GM12891 (cell line): ENCODE measurements around the gene NAT10.
A peak's percentile ranks its signal among the peaks of the same experiment; 100 is the strongest.

Experiments
- DNase-seq: peaks from one replicate; pipeline ENCODE4 v3.0.0; 2011; ENCODE audit warnings: low spot score; ENCODE audit not compliant: insufficient read length
- FAIRE-seq: peaks from 2 replicates; lab custom pipeline; 2011; peaks lifted over from hg19 to GRCh38; lab: Jason Lieb, UNC
- PAX5 ChIP-seq: IDR thresholded peaks from 2 replicates; pipeline ENCODE4 v1.6.1; 2011; ENCODE audit warnings: low read length, moderate library complexity, mild to moderate bottlenecking; ENCODE audit not compliant: insufficient read depth, severe bottlenecking
- POLR2A ChIP-seq: IDR thresholded peaks from 2 replicates; pipeline ENCODE4 v1.6.1; 2011; ENCODE audit warnings: low read depth, low read length, control low read depth
- POLR2AphosphoS5 ChIP-seq: IDR thresholded peaks from 2 replicates; pipeline ENCODE4 v1.6.1; 2011; ENCODE audit warnings: low read depth, low read length, control low read depth
- POU2F2 ChIP-seq: IDR thresholded peaks from 2 replicates; pipeline ENCODE4 v1.6.1; 2011; ENCODE audit warnings: low read depth, mild to moderate bottlenecking, control low read depth, low read length, moderate library complexity
- SPI1 ChIP-seq: IDR thresholded peaks from 2 replicates; pipeline ENCODE4 v1.6.1; 2011; ENCODE audit warnings: low read depth, low read length, control low read depth
- TAF1 ChIP-seq: IDR thresholded peaks from 2 replicates; pipeline ENCODE4 v1.6.1; 2011; ENCODE audit warnings: low read depth, low read length, control low read depth

Gene NAT10

GRCh38 chr11:34134765-34135164 is 29.3 kb downstream of the NAT10 start:
- no peak for TF ChIP-seq SPI1
- no peak for TF ChIP-seq POLR2A
- no peak for TF ChIP-seq POU2F2
- TF ChIP-seq POLR2AphosphoS5 = no peak
- TF ChIP-seq PAX5 = no peak
- no peak for TF ChIP-seq TAF1
- FAIRE-seq = no peak
- DNase-seq = no peak

- no peak for TF ChIP-seq POLR2A
- no peak for TF ChIP-seq PAX5
- TF ChIP-seq SPI1 = no peak
- no peak for TF ChIP-seq POU2F2
- TF ChIP-seq TAF1 = no peak
- TF ChIP-seq POLR2AphosphoS5 = no peak
- FAIRE-seq (no peak), DNase-seq (no peak)
These were observed 30.0 kb downstream of the NAT10 start for GRCh38 chr11:34135439-34135838.

GRCh38 chr11:34136420-34136819 is 31.0 kb downstream of the NAT10 start:
- no peak for TF ChIP-seq TAF1
- no peak for TF ChIP-seq PAX5
- no peak for TF ChIP-seq POLR2AphosphoS5
- TF ChIP-seq POU2F2 = no peak
- no peak for FAIRE-seq
- DNase-seq = no peak

GRCh38 chr11:34139346-34139745 is 33.9 kb downstream of the NAT10 start:
- DNase-seq (no peak), FAIRE-seq (no peak)
- TF ChIP-seq SPI1 (no peak), PAX5 (no peak), POLR2A (no peak), POU2F2 (no peak), TAF1 (no peak), POLR2AphosphoS5 (no peak)

GRCh38 chr11:34140149-34140548 is 34.7 kb downstream of the NAT10 start:
- FAIRE-seq (no peak), DNase-seq (no peak)
- TF ChIP-seq PAX5 (no peak), TAF1 (no peak), SPI1 (no peak), POLR2A (no peak), POLR2AphosphoS5 (no peak), POU2F2 (no peak)

- FAIRE-seq = no peak
- TF ChIP-seq TAF1 (no peak), POLR2AphosphoS5 (no peak), PAX5 (no peak), POU2F2 (no peak), SPI1 (no peak), POLR2A (no peak)
- DNase-seq = no peak
These were observed 37.6 kb downstream of the NAT10 start for GRCh38 chr11:34143048-34143447.

- FAIRE-seq = peak; percentile 80
- no peak for DNase-seq
- no peak for TF ChIP-seq SPI1
- no peak for TF ChIP-seq POLR2AphosphoS5
- no peak for TF ChIP-seq TAF1
- TF ChIP-seq POU2F2 = no peak
- TF ChIP-seq POLR2A = no peak
- TF ChIP-seq PAX5 = no peak
These were observed 39.6 kb downstream of the NAT10 start for GRCh38 chr11:34145073-34145472.

GRCh38 chr11:34145847-34146381 is 40.5 kb downstream of the NAT10 start:
- no peak for TF ChIP-seq POLR2AphosphoS5
- no peak for DNase-seq
- FAIRE-seq = peak; percentile 84

- FAIRE-seq (peak; percentile 54), DNase-seq (no peak)
- TF ChIP-seq TAF1 (no peak), POLR2AphosphoS5 (no peak), SPI1 (no peak), POU2F2 (no peak), PAX5 (no peak), POLR2A (no peak)
These were observed 41.0 kb downstream of the NAT10 start for GRCh38 chr11:34146411-34146810.

- DNase-seq (no peak), FAIRE-seq (peak; percentile 9)
- TF ChIP-seq SPI1 = no peak
- TF ChIP-seq PAX5 = no peak
- TF ChIP-seq TAF1 = no peak
- TF ChIP-seq POU2F2 = no peak
- no peak for TF ChIP-seq POLR2AphosphoS5
- no peak for TF ChIP-seq POLR2A
These were observed 41.4 kb downstream of the NAT10 start for GRCh38 chr11:34146866-34147265.
